Measurements from ENCODE around the gene SERINC1. TPM values are rescaled to one million over a fixed set of nuclear protein-coding genes. Genes with fewer than 3 reads are reported as not detected.

The SERINC1 gene
- total and polyA plus RNA-seq, 2 of the 4 experiments (the other 2 are of a cell fraction), result 79.8 to 123 TPM

DNA sequence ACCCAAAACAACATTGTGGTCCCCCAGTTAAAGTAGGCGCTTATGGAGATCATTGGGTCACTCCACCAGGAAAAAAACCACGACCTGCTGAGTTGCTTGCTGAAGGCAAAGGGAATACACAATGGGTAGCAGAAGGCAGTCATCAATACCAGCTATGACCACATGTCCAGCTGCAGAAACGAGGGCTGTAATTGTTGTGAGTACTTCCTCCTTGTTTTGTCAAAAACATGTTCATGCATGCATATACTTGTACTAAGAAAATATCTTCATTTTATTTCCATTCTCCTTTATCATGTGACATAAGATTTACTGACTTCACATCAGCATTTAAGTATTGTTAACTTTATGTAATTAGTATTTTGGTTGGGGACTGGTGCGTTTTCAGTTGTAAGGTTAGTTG, 16.9 kb downstream of the SERINC1 start:
- Histone ChIP-seq H3K27me3 (ENCODE audit: control insufficient read depth, insufficient read depth, low read length) (no peaks in the 10 kb centered on the region), H2BK120ac (ENCODE audit: low read depth, low read length) (no peak overlapping the region), H4K20me1 (ENCODE audit: insufficient read depth, low read length) (peaks cover 18% of the 10 kb centered on the region), H3K4me1 (ENCODE audit: control insufficient read depth, insufficient read depth, low read length) (no peaks in the 10 kb centered on the region), H3K4ac (ENCODE audit: low read depth, low read length) (no peak overlapping the region), H4K91ac (ENCODE audit: insufficient read depth, low read depth, low read length) (no peak overlapping the region), H2AK5ac (ENCODE audit: low read depth, low read length) (no peak overlapping the region), H2BK5ac (ENCODE audit: low read depth, low read length, poor library complexity, severe bottlenecking) (no peak overlapping the region), H3K9me1 (ENCODE audit: insufficient read depth, low read length) (peaks cover 3% of the 10 kb centered on the region), H3K9me3 (ENCODE audit: control insufficient read depth, insufficient read depth, low read length) (no peaks in the 10 kb centered on the region), H4K5ac (ENCODE audit: low read depth, low read length) (no peak overlapping the region), H2BK20ac (ENCODE audit: low read depth, low read length) (no peak overlapping the region), H3K36me3 (ENCODE audit: control insufficient read depth, insufficient read depth, low read length) (peaks cover 20% of the 10 kb centered on the region), H3K4me3 (ENCODE audit: insufficient read depth, low read depth, low read length) (no peak overlapping the region), H3K14ac (replicated peaks; ENCODE audit: low read depth, low read length) (no peak overlapping the region), H3K9ac (ENCODE audit: low read depth, low read length) (no peak overlapping the region), H3K18ac (ENCODE audit: low read depth, low read length) (no peak overlapping the region), H3K79me1 (ENCODE audit: low read depth in 1 of 2, low read length in 2 of 2) (peaks cover 17 to 21% of the 10 kb centered on the region in 2 experiments), H3K4me2 (ENCODE audit: low read depth, low read length) (no peak overlapping the region), H3K23ac (ENCODE audit: low read depth, low read length) (no peak overlapping the region), H2BK15ac (ENCODE audit: low read depth, low read length) (no peak overlapping the region), H4K8ac (ENCODE audit: low read depth in 2 of 2, low read length in 2 of 2) (no peak overlapping the region), H2AK9ac (replicated peaks; ENCODE audit: low read depth, low read length, poor library complexity) (no peak overlapping the region), H3K27ac (ENCODE audit: insufficient read depth, low read length) (no peak overlapping the region), H2AFZ (replicated peaks; ENCODE audit: low read length, poor library complexity) (no peak overlapping the region), H3K56ac (ENCODE audit: extremely low read depth, insufficient read depth, low read length) (no peak overlapping the region)
- ChIA-PET POLR2A (ENCODE audit: unreplicated experiment) (no interaction called here), CTCF (no interaction called here)
- ATAC-seq (ENCODE audit: low read depth), result no peak
- intact Hi-C loops (cut with micrococcal nuclease), result no loop called here
- TF ChIP-seq BHLHE40 (IDR thresholded peaks at IDR 0.05; ENCODE audit: low read depth, low read length) (no peak), RFX5 (IDR thresholded peaks at IDR 0.05; ENCODE audit: low read depth, low read length) (no peak), CEBPB (IDR thresholded peaks at IDR 0.05; ENCODE audit: low read depth, low read length) (no peak), FOS (IDR thresholded peaks at IDR 0.05; ENCODE audit: low read depth, low read length) (no peak), POLR2A (IDR thresholded peaks at IDR 0.05; ENCODE audit: low read depth, low read length) (no peak), MAFK (IDR thresholded peaks at IDR 0.05; ENCODE audit: low read depth, low read length) (no peak), NFE2L2 (IDR thresholded peaks at IDR 0.05; ENCODE audit: low read depth, low read length) (no peak), RCOR1 (IDR thresholded peaks at IDR 0.05; ENCODE audit: insufficient replicate concordance, low read length) (no peak), RAD21 (IDR thresholded peaks at IDR 0.05; ENCODE audit: low read length) (no peak), CHD1 (IDR thresholded peaks at IDR 0.05; ENCODE audit: low read depth, low read length) (no peak), MXI1 (IDR thresholded peaks at IDR 0.05; ENCODE audit: borderline replicate concordance, low read depth, low read length) (no peak), MAZ (IDR thresholded peaks at IDR 0.05; ENCODE audit: borderline replicate concordance, low read depth, low read length) (no peak), SMC3 (IDR thresholded peaks at IDR 0.05; ENCODE audit: low read depth, low read length) (no peak)
- TF ChIP-seq, protein P1, sequence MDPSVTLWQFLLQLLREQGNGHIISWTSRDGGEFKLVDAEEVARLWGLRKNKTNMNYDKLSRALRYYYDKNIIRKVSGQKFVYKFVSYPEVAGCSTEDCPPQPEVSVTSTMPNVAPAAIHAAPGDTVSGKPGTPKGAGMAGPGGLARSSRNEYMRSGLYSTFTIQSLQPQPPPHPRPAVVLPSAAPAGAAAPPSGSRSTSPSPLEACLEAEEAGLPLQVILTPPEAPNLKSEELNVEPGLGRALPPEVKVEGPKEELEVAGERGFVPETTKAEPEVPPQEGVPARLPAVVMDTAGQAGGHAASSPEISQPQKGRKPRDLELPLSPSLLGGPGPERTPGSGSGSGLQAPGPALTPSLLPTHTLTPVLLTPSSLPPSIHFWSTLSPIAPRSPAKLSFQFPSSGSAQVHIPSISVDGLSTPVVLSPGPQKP (IDR thresholded peaks at IDR 0.05; ENCODE audit: borderline replicate concordance, low read depth, low read length), result no peak
- TF ChIP-seq, protein P2, sequence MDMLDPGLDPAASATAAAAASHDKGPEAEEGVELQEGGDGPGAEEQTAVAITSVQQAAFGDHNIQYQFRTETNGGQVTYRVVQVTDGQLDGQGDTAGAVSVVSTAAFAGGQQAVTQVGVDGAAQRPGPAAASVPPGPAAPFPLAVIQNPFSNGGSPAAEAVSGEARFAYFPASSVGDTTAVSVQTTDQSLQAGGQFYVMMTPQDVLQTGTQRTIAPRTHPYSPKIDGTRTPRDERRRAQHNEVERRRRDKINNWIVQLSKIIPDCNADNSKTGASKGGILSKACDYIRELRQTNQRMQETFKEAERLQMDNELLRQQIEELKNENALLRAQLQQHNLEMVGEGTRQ (IDR thresholded peaks at IDR 0.05; ENCODE audit: low read depth, low read length), result no peak
- TF ChIP-seq, protein P3, sequence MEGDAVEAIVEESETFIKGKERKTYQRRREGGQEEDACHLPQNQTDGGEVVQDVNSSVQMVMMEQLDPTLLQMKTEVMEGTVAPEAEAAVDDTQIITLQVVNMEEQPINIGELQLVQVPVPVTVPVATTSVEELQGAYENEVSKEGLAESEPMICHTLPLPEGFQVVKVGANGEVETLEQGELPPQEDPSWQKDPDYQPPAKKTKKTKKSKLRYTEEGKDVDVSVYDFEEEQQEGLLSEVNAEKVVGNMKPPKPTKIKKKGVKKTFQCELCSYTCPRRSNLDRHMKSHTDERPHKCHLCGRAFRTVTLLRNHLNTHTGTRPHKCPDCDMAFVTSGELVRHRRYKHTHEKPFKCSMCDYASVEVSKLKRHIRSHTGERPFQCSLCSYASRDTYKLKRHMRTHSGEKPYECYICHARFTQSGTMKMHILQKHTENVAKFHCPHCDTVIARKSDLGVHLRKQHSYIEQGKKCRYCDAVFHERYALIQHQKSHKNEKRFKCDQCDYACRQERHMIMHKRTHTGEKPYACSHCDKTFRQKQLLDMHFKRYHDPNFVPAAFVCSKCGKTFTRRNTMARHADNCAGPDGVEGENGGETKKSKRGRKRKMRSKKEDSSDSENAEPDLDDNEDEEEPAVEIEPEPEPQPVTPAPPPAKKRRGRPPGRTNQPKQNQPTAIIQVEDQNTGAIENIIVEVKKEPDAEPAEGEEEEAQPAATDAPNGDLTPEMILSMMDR (conservative IDR thresholded peaks at IDR 0.05; ENCODE audit: low read depth, low read length), result no peak
- dilution Hi-C loops (cut with HindIII; ENCODE audit: low sequenced_read_pairs, unreplicated experiment), result no loop called here
- no peak for DNase-seq
- BruUV-seq (replicated peaks), result no TSS peak
- in situ Hi-C loops (cut with MboI; ENCODE audit: low sequenced_read_pairs), result no loop called here
- WGBS, 2 experiments (ENCODE audit: extremely low coverage in 2 of 2, insufficient read length in 1 of 2), result 100% methylated on average over 2 of the region's 4 CpGs; no CpG with 5 or more reads in 1 of the 2 experiments
